Bone marrow (tissue), 2 donors: Measurements from ENCODE around the gene DSC2.
"Not testable (repeated sequence)": the region's sequence is repeated elsewhere in the genome, so short reads cannot be mapped to it uniquely, and the experiment has no call there.

ENCODE experiments used
- DNase-seq, 2 donors: peaks; one replicate each; lab custom pipeline; 2025; lab: John Stamatoyannopoulos, UW

DSC2 gene

DNA sequence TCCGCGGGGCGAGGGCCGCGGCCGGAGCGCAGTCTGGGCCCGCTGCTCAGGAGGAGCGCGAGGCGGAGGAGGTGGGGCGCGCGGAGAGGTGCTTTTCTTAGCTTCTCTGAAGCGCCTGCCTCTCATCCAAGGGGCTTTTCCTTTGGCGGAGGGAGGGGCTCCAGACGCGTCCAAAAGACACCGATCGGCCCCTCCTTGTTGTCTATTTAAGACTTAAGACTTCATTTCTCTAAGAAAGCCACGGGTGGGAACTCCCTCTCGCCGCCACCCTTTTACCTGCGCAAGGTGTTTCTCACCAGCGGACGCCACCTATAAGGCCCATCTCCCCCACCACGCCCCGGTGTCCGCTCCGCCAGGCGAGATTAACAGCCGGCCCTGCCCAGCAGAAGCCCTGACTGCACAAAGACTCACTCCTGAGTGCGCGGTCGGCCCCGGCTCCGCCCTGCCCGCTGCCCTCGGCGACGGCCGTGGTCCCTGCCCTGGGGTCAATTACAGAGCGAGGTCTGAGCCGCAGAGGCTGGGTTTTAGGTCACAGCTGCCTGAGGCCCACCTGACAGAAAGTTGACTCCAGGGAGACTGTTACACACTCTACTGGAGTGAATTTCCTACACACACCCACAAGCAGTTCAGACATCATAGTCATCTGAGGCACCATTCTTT lies at the start of gene DSC2:
DSC2 (minus strand) TSS at position 397 of the 660 bp plus-strand sequence. CDS start 450 bp downstream, outside the sequence.
- no peak for DNase-seq

DNA sequence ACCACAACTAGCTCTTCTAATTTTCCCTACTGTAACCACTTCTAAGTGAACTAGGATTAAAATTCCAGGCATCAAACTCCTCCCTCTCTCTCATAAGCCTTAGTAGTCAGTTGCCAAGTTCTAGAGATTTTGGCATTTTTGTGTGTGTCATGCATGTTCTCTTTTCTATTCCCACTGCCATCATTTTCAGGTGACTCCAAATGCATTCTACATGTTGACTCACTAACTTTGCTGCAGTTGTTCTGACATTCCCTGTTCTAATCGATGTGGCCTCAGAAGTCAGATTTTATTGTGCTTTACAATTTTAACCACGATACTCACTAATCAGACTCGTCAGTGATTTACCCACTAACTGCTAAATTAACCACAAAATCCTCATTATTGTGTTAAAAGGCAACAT lies 47.1 kb upstream of the DSC2 start:
- DNase-seq = no peak

DNA sequence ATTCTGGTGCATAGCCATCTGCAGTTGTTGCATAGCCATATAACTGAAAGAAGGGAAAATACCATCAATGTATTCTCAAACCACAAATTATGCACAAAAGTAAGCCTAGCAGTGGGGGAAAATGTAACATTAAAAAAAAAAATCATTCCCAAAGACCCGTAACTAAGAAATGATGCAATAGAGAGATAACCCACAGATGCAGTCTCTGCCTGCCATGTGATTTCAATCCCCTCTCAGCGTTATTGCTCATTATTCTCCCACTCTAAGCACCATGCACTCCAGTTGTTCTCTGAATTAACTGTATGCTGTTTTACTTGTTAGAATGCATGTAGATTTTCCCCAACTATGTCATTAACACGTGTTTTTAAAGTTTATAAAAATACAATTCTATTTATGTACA lies 46.4 kb upstream of the DSC2 start:
- no peak for DNase-seq

DNA sequence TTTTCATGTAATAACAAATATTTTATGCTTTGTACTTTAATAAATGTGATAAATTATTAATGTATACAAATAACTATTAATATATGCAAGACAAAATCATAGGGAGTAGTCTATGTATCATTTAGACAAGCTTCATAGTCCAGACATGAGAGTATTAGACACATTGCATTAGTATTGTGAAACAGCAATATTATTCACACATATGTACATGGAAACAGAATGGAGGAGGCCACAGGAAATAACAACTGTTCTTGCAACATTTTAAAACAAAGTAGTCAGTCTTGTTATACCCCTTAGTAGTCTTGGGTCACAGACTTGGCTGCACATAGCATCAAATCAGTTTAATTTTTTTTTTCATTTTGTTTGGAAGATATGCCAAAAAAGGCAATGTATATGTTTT lies 44.6 kb upstream of the DSC2 start:
- no peak for DNase-seq

DNA sequence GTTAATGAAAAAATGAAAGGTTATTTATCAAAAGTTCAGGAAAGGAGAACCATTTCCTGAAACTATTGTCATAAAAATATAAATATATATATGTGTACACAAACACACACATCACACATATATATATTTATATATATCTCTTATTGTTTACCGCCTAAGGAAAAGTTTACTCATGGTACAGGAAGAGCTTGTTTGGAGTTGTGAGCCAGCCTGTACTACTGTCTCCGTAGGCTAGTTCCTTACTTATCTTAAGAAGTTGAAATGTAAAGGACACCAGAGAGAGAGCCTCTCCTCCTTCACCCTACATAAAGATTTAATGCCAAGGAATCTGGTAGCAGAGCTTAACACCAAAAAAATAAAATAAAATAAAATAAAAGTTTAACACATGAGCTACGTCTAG lies 40.8 kb upstream of the DSC2 start:
- no peak for DNase-seq

DNA sequence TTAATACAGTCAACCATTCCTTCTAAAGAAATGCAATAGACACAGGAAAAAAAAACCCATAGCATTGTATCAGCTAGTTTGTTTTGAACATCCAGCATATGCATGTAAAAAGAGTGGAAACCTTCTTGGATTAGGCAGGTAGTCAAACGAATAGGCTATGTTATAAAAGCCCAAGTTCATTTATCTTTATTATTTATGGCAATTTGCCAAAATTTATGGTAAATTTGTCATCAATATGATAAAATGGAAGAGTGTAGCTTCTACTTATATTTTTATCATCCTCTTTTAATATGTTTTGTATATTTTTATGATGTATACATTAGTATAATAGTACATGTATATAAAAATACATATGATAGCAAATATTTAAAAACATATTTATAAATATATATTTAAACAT lies 36.5 kb upstream of the DSC2 start:
- DNase-seq = no peak

DNA sequence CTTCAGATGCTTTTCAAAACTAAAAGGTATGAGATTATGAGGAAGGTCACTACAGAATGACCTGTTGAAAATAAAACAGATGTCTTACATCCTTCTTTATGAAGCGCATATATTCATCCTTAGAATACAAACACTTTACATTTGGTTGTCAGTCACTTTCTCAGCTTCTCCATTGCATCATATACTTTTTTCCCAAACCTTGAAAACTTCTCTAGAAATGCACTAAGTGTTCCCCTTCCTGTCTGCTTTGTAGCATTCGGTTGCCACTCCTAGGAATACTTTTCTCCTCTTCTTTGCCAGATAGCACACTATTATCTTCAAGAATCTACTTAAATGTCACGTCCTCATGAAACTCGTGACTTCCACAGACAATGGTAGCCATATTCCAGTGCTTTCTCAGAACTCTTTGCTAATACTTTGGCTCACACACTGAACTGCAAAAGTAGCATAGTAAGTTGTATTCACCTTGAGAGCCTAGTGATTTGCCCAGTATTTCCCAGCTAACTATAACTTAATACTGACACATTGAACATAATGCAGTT lies 32.8 kb upstream of the DSC2 start:
- no peak for DNase-seq

DNA sequence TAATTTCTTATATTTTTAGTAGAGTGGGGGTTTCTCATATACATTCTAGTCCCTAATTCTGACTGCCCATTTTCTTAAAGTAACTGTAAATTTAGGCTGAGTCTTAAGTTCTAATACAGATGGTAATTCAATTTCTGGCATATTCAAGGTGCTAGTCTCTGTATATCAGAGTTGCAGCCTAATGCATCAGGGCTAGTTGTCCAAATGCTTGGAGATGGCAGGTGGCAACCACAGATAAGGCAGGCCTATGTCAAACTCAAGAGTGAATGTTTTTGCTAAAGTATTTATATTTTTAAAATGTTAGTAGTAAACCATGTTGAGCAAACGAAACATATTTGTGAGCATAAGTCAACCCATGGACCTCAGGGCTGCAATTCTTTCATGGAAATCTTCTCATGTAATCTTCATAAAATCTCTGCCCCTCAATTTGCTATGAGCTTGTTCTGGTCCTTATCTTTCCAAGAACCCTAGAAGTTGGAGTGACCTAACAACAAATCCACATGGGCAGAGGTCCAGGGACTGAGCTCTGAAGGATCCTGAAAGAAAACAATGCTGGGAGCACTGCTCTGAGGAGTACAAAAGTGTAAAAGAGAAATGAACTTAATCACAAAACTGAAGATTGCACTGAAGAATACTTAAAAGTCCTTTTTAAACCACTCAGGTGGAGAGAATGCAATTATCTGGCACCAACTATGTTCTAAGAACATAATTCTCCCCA lies 27.3 kb upstream of the DSC2 start:
- DNase-seq = no peak

DNA sequence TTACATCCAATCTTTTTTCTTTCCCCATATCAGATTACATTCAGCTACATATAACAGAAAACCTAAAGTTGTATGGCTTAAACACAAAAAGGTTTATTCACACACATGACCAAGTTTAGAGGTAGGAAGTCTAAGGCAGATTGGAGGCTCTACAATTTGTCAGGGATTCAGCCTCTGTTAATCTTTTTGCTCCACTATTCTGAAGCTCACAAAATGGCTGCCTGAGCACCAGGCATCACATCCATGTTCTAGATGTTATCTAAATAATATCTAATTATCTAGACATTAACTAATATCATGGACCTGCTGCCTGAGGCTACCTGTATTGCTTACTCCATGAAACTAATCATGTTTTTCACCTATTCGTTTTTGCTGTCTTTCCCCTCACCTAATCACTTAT lies 23.7 kb upstream of the DSC2 start:
- DNase-seq = no peak

DNA sequence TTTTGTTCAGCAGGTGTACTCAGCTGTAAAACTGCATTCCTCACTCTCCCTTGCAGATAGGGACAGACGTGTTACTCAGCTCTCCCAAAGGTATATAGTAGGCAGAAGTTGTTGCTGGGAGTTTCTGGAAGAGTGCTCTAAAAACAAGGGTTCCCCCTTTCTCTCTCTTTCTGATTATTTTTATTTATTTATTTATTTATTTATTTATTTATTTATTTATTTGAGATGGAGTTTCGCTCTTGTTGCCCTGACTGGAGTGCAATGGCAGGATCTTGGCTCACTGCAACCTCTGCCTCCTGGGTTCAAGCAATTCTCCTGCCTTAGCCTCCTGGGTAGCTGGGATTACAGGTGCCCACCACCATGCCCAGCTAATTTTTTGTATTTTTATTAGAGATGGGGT lies 20.9 kb upstream of the DSC2 start:
- not testable (repeated sequence) for DNase-seq

DNA sequence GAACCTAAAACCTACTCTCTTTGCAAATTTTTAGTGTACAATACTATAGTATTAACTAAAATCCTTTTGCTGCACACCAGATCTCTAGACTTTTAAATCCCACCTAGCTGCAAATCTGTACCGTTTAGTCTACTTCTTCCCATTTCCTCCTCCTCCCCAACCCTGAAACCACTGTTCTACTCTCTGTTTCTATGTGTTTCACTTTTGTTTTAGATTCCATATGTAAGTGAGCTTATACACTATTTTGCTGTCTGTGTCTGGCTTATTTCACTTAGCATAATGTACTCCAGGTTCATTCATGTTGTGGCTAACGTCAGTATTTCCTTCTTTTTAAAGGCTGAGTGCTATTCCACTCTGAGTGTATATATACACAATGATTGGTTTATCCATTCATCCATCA lies 18.4 kb upstream of the DSC2 start:
- DNase-seq = no peak

DNA sequence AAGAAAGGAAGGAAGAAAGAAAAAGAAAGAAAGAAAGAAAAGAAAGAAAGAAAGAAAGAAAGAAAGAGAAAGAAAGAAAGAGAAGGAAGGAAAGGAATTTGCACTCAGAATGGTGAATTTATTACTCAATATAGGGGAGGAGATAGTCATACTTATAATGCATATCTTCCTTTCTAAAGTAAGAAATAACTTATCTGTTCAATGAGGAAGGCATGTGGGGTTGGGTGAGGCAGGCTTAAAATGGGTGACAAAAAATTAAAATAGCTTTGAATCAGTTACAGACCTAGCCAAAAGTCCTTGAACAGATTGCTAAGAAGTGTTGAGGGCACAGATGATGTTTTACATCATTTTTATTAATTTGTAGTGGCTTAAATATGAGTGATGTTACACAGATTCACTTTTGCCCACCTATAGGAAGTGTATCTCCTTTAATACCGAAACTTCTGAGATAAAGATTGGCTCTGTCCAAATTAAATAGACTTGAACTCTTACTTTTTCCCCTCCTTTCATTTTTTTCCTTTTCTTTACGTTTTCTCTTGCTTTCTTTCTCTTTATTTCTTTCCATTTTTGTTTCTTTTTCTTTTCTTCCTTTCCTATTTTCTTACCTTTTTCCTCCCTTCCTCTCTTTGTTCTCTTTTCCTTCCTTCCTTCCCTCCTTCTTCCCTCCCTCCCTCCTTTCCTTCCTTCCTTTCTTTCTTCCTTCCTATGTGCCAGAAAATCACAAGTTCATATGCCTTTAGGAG lies 14.8 kb upstream of the DSC2 start:
- DNase-seq = no peak

DNA sequence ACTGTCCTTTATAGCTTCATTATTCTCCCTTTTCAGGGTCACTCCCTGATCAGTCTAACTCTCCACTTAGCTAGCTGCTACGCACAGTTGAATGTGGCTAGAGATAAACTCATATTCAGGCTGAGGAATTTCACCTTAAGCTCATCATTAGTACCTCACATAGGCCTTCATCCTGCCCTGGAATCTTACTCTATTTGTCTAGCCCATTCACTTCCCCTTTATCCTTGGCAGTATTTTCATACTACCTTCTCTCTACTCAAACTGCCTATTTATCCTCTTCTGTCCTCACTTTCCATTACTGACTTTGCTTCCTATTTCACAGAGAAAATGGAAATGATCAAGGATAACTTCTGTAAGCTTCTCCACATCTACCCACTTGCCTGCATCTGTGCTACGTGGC lies 10.6 kb upstream of the DSC2 start:
- no peak for DNase-seq

DNA sequence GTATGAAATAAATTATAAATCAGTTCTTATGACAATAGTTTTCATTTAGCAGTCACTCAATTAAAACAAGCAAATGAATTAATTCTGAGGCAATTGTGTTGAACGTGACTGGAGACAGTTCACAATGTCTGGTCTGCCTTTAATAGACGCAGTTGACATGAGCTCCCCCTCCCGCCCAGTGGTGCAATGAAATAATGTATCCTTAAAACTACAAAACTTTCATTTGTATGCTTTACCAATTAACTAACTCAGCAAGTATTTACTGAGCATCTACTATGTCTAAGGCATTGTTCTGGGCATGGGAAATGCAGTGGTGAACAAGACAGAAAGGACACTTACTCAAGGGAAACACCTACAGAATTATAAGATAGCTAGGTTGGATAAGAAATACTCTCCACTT lies 3.5 kb upstream of the DSC2 start:
- DNase-seq = no peak

DNA sequence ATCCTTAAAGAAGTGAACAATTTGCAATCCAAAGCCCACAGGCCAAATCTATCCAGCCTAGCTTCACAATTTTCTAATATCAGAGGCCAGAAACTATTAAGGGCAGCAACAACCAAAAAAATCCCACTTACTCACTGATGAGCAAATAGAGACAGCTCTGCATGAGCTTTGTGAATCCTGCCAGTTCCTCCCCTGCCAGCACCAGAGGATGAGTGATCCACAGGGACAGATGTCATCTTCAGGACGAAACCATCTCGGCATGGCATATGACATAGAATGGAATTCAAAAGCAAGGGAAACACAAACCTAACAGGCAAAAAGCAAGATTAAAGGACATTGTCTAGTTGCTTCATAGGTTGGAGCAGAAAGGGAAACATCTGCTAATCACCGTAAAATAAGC lies 2.2 kb upstream of the DSC2 start:
- DNase-seq = no peak

DNA sequence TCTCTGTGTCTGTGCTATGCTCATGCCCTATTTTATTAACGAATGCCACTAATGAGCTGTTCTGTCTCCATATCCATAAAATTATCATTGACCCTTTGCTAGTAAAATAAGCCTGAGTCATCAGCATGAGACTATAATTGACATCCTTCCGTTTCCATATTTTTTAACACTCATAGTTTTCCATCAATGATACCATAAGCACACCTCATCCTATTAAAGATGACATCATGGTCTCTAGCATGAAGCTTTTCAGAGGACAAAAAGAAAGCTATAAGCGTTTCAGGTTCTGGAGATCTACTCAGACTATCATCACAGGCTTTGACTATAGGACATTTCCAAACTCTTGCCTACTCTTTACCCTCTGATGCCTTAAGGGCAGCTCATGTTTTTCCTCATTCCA lies 1.2 kb upstream of the DSC2 start:
- DNase-seq = no peak

DNA sequence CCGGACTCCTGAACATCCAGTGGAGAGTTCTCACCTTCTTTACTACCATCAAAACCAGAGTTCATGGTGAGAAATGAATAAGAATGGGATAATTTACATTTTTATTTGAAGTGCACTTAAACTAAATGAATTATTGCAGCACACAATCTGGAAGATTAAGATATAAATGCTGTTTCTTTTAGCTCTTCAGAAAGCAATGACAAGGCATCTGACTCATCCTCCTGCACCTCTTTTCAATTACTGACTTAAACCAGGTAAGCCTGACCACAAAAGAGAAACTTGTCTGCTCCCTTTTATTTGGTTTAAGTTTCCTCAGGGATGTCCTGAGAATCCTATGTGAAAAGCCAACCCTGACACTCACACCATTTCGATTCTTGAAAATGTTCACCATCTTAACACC lies 720 bp upstream of the DSC2 start:
- no peak for DNase-seq

DNA sequence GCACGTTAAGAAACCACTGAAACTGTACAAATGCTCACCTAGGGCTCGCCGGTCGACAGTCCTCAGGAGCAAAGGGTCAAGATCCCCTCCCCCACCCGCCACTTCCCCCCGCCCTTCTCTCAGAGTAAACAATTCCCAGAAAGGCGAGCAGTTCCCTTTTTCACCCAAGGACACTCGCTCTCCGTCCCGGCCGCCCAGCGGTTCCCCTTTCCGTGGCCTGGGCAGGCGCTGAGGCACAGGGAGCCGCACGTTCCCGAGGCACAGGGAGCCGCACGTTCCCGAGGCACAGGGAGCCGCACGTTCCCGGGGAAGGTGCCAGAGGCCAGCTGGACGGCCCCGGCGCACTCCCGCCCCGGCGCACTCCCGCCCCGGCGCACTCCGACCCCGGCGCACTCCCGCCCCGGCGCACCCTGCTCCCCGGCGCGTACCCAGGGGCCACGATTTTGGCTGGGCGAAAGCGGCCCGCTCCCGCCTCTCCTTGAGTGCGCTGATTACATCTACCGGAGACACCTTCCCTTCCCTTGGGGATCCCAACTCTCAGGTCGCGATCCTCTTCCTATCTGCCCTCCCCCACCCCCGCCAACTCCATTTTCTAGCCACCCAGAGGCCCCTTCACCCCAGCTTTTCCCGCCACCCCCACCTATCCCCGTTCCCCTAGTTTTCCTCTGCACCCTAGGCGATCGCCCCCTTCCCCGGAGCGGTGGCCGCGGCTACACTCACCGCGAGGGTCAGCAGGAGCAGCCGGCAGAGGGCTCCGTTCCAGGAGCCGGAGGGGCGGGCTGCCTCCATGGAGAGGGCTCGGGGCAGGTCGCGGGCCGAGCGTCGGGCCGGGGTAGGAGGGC lies 817 bp downstream of the DSC2 start:
- DNase-seq = peak in 1 of 2 donors; percentile 27

DNA sequence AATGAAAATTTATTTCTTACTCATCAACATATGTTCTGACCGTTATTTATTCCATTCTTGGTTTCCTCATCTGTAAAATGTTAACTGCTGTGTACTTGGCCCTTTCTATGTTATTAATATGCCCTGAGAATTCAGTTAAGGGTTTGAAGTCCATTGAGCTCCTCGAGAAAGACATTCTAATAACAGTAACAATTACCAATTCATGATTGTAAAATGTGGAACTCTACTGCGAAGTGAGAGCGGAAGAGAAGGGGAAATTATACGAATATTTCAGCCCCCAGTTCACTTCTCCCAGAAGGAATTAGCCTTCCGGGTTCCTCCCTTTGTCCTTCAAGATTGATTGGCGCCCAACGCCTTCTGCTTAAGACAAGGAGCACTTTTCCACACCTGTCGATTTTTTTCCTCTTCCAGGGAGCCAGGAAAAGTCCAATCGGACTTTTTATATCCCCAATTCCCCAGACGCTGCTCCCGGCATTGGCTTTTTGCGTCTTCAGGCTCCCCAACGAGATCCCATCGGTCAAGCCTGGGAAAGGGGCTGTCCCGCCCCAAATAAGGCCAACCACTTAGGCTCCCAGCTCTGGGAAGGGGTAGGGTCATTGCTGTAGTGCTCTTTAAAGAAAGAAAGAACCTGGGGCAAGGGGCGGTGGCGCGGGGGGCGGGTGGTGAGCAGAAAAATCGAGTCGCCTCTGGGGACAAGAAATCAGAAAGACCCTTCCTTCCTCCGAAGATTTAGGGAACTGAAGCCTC lies 1.6 kb downstream of the DSC2 start:
- DNase-seq = no peak

DNA sequence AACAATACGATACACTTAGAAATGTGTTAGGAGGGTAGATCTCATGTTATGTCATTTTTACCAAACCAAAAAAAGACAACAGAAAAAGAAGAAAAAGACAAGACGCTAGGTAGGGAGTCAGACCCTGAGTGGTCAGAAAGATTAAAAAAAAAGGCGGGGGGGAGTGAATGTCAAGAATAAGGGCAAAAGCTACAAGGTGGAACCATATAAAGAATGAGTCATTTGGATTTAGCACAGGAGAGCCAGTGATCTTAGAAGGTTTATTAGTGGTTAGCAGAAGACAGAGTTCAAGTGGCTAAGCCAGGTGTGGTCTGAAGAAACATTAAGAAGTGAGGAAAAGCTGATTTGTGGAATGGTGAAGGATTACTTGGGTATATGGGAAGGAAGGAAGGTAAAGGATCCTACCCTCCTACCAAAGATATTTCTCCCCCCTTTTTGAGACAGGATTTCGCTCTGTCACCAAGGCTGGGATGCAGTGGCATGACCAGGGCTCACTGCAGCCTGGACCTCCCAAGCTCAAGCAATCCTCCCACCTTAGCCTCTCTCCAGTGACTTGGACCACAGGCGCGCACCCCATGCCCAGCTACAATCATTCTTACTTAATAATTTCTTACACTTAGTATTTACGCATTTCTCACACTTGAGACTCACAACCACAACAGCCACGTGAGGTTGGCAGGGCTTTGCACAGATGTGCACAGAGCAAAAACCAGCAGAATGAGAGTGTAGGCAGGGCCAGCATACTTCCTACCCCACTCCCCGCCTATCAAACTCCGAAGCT lies 2.6 kb downstream of the DSC2 start:
- no peak for DNase-seq

DNA sequence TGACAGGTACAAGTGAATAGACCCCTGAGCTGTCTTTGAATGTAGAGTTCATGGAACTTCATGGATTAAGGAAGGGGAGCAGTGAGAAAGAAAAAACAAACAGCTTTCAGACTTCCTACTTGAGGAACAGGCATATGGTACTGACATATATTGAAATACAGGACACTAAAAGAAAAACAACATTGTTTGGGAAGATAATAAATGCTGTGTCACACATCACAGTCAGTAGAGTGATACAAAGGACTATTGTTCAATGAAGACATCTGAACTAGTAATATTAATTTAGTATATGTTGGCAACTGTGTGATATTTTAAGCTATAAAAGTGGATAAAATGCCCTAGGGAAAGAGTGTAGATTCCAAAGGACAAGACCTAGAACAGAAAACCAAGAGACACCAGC lies 3.3 kb downstream of the DSC2 start:
- no peak for DNase-seq
